ENCODE results near the gene CD2BP2.

DNA sequence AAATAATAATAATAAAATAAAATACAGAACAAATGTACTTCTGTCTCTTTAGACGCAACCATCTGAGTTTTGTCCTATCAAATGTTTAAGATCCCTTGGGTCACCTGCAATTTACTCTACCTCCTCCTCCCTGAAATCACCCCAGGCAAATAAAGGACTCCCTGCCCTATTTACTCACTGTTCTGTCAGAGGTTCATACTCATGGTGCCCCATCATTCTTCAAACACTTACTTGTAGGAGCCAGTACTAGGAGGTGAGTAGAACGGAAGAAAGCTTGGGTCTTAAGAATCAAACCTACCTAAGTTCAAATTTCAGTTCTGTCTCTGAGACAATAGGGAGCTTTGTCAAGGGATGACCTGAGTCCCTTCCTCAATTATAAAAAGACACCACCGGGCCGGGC, 11.4 kb upstream of the CD2BP2 start:
- TF ChIP-seq, protein P1, sequence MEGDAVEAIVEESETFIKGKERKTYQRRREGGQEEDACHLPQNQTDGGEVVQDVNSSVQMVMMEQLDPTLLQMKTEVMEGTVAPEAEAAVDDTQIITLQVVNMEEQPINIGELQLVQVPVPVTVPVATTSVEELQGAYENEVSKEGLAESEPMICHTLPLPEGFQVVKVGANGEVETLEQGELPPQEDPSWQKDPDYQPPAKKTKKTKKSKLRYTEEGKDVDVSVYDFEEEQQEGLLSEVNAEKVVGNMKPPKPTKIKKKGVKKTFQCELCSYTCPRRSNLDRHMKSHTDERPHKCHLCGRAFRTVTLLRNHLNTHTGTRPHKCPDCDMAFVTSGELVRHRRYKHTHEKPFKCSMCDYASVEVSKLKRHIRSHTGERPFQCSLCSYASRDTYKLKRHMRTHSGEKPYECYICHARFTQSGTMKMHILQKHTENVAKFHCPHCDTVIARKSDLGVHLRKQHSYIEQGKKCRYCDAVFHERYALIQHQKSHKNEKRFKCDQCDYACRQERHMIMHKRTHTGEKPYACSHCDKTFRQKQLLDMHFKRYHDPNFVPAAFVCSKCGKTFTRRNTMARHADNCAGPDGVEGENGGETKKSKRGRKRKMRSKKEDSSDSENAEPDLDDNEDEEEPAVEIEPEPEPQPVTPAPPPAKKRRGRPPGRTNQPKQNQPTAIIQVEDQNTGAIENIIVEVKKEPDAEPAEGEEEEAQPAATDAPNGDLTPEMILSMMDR (conservative IDR thresholded peaks at IDR 0.05; ENCODE audit: low read length) = no peak
- no peak for TF ChIP-seq EZH2phosphoT487 (IDR thresholded peaks at IDR 0.05; ENCODE audit: borderline replicate concordance)

Measured in Loucy (cell line).